OCI-LY1 (cell line): ENCODE results near the gene LCN6.

Source experiments
- H2AFZ ChIP-seq: fragments of 200-600 bp; sonication (generic), shearing (Covaris generic); 2 replicates; pipeline ENCODE4 v1.6.0; 2014; ENCODE audit warnings: antibody characterized with exemption, mild to moderate bottlenecking, low read length
- H3F3A ChIP-seq: fragments of 200-600 bp; sonication (generic), shearing (Covaris generic); 2 replicates; pipeline ENCODE4 v1.6.0; 2014; ENCODE audit warnings: mild to moderate bottlenecking, antibody characterized with exemption, low read length, moderate library complexity; ENCODE audit not compliant: insufficient read depth
- H3K27ac ChIP-seq: fragments of 200-600 bp; sonication (generic); 2 replicates; pipeline ENCODE4 v1.5.1; 2014; ENCODE audit warnings: low read length, mixed run types, mild to moderate bottlenecking, low read depth; ENCODE audit not compliant: poor library complexity, severe bottlenecking
- H3K27me3 ChIP-seq: fragments of 200-600 bp; sonication (generic); 2 replicates; pipeline ENCODE4 v1.6.0; 2014; ENCODE audit warnings: antibody characterized with exemption, mild to moderate bottlenecking, low read length, moderate library complexity; ENCODE audit not compliant: insufficient read depth
- H3K36me3 ChIP-seq: fragments of 200-600 bp; sonication (generic); 2 replicates; pipeline ENCODE4 v1.6.1; 2014; ENCODE audit warnings: mild to moderate bottlenecking, antibody characterized with exemption, low read length, moderate library complexity, mixed read lengths; ENCODE audit not compliant: insufficient read depth
- H3K4me1 ChIP-seq: fragments of 200-600 bp; sonication (generic); 2 replicates; pipeline ENCODE4 v1.5.1; 2014; ENCODE audit warnings: mild to moderate bottlenecking, low read length, moderate library complexity; ENCODE audit not compliant: insufficient read depth, severe bottlenecking
- H3K4me2 ChIP-seq: fragments of 200-600 bp; sonication (generic), shearing (Covaris generic); 2 replicates; pipeline ENCODE4 v1.6.1; 2014; ENCODE audit warnings: low read length
- H3K4me3 ChIP-seq: fragments of 200-600 bp; sonication (generic); 2 replicates; pipeline ENCODE4 v1.5.1; 2014; ENCODE audit warnings: low read length, low read depth, mild to moderate bottlenecking, mixed read lengths; ENCODE audit not compliant: poor library complexity, severe bottlenecking
- H3K79me2 ChIP-seq: fragments of 200-600 bp; shearing (Covaris generic); 2 replicates; pipeline ENCODE4 v1.6.1; 2016; ENCODE audit warnings: mixed run types, low read length, mixed read lengths; ENCODE audit not compliant: insufficient read depth
- H3K9ac ChIP-seq: fragments of 200-600 bp; sonication (generic), shearing (Covaris generic); 2 replicates; pipeline ENCODE4 v1.6.1; 2014; ENCODE audit warnings: mild to moderate bottlenecking, low read length, mixed read lengths
- H3K9me2 ChIP-seq: fragments of 200-600 bp; sonication (generic), shearing (Covaris generic); 2 replicates; pipeline ENCODE4 v1.6.1; 2014; ENCODE audit warnings: low read depth, mild to moderate bottlenecking, low read length, mixed read lengths
- H3K9me3 ChIP-seq: fragments of 200-600 bp; shearing (Covaris generic); 2 replicates; pipeline ENCODE4 v1.6.1; 2014; ENCODE audit warnings: low read length, mixed read lengths
- H4K20me1 ChIP-seq: fragments of 200-600 bp; sonication (generic), shearing (Covaris generic); 2 replicates; pipeline ENCODE4 v1.6.0; 2016; ENCODE audit warnings: mild to moderate bottlenecking, low read length; ENCODE audit not compliant: insufficient read depth
- EZH2 ChIP-seq: fragments of 200-600 bp; sonication (generic), shearing (Covaris generic); IDR thresholded peaks from 2 replicates; pipeline ENCODE4 v1.8.0; 2017; ENCODE audit warnings: borderline replicate concordance, mixed run types, mild to moderate bottlenecking, antibody characterized with exemption, low read length, moderate library complexity, mixed read lengths
- TF ChIP-seq, protein P1 (sequence below): fragments of 200-600 bp; sonication (generic), shearing (Covaris generic); IDR thresholded peaks from 2 replicates; pipeline ENCODE4 v1.5.1; 2017; ENCODE audit warnings: mild to moderate bottlenecking, antibody characterized with exemption, low read length, moderate library complexity, mixed read lengths

LCN6 gene

DNA sequence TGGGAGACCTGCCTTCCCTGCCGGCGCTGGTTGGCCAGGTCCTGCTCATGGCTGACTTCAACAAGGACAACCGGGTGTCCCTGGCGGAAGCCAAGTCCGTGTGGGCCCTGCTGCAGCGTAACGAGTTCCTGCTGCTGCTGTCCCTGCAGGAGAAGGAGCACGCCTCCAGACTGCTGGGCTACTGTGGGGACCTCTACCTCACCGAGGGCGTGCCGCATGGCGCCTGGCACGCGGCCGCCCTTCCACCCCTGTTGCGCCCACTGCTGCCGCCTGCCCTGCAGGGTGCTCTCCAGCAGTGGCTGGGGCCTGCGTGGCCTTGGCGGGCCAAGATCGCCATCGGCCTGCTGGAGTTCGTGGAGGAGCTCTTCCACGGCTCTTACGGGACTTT is 25.4 kb downstream of the LCN6 start:
- peaks cover 17% of the 10 kb centered on the region for H3K4me1 ChIP-seq

DNA sequence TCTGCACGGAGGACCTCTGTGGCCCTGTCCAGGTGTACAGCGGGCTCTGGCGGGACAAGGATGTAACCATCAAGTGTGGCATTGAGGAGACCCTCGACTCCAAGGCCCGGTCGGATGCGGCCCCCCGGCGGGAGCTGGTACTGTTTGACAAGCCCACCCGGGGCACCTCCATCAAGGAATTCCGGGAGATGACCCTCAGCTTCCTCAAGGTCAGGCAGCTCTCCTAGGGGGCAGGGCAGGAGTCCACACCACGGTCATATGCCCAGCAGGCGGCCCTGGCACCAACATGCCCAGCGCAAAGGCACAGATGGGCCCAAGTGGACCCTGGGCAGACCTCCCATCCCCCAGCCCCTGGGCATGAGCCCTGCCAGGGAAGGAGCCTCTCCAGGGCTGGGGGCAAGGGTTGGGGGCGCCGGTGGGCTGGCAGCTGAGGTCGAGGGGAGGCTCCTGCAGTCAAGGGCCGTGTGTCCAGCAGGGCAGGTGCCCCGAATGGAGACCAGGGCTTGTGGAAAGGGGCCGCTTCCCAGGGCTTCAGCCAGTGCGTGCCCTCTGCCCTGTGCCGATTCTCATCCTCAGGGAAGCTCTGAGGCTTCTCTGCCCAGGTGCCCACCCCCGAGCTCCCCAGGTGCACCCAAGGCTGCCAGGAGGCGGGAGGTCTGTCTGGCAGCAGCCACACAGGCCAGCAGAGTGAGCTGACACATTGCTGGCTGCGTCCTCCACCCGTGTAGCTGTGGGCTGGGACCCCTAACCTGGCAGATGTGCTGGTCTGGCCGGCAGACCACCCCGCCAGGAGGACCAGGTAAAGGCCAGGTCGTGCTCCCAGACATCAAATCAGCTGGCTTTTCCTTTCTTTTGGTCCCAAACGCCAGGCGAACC is 26.0 kb downstream of the LCN6 start:
- H3K27ac ChIP-seq: no peak overlapping the region

More for the DNA sequence above, 25.4 kb downstream of the LCN6 start:
- 0 out of 2 replicates have a peak, but pooled peaks cover 8% of the 10 kb centered on the region for H3K27me3 ChIP-seq
- H3K36me3 ChIP-seq: peaks cover 56% of the 10 kb centered on the region
- no peak overlapping the region for H2AFZ ChIP-seq
- H3F3A ChIP-seq: no peaks in the 10 kb centered on the region
- H3K4me2 ChIP-seq: no peak overlapping the region
- H3K4me3 ChIP-seq: no peak overlapping the region
- no peaks in the 10 kb centered on the region for H3K9me3 ChIP-seq
- no peak overlapping the region for H3K27ac ChIP-seq
- TF ChIP-seq, protein P1, sequence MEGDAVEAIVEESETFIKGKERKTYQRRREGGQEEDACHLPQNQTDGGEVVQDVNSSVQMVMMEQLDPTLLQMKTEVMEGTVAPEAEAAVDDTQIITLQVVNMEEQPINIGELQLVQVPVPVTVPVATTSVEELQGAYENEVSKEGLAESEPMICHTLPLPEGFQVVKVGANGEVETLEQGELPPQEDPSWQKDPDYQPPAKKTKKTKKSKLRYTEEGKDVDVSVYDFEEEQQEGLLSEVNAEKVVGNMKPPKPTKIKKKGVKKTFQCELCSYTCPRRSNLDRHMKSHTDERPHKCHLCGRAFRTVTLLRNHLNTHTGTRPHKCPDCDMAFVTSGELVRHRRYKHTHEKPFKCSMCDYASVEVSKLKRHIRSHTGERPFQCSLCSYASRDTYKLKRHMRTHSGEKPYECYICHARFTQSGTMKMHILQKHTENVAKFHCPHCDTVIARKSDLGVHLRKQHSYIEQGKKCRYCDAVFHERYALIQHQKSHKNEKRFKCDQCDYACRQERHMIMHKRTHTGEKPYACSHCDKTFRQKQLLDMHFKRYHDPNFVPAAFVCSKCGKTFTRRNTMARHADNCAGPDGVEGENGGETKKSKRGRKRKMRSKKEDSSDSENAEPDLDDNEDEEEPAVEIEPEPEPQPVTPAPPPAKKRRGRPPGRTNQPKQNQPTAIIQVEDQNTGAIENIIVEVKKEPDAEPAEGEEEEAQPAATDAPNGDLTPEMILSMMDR: no peak
- TF ChIP-seq EZH2: no peak
- H3K9me2 ChIP-seq: no peaks in the 10 kb centered on the region
- H4K20me1 ChIP-seq: no peaks in the 10 kb centered on the region
- H3K79me2 ChIP-seq: no peaks in the 10 kb centered on the region
- no peak overlapping the region for H3K9ac ChIP-seq

DNA sequence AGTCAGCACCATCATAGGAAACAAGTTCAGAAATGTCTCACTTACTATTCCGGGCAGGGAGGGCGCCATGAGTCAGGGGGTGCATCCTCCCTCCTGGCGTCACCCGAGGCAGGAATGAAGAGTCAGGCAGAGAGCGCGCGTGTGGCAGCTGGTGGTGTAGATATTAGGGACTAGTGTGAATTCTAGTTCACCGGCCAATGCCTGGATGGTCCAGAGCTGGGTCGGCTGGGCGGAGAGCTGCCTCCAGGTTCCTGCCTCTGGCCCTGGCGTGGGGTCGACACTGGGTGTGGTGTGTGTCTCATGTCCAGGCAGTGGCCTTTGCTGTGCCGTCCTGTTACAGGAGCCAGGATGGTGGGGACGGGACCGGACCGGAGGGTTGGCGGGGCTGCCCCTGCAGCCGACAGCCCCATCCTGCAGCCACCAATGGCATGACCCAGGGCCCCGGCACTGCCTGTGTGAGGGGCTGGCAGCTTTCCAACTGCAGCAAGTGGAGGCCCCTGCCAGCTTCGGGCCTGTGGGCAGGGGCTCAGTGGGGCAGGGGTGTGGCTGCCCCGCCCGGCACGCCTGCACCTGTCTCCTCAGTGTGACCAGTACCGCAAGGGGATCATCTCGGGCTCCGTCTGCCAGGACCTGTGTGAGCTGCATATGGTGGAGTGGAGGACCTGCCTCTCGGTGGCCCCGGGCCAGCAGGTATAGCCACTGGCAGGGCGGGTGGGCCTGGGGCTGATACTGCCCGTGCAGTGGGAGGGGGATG is 26.8 kb downstream of the LCN6 start:
- Histone ChIP-seq H4K20me1 (no peaks in the 10 kb centered on the region), H3K79me2 (no peaks in the 10 kb centered on the region), H3K9ac (no peak overlapping the region), H3K4me3 (no peak overlapping the region), H3K4me1 (peaks cover 11% of the 10 kb centered on the region), H3K27ac (no peak overlapping the region), H3K9me2 (no peaks in the 10 kb centered on the region), H3K9me3 (no peaks in the 10 kb centered on the region), H3K4me2 (no peak overlapping the region), H3K36me3 (peaks cover 46% of the 10 kb centered on the region), H3K27me3 (0 out of 2 replicates have a peak, but pooled peaks cover 8% of the 10 kb centered on the region), H3F3A (no peaks in the 10 kb centered on the region), H2AFZ (no peak overlapping the region)
- TF ChIP-seq, protein P1: no peak
- TF ChIP-seq EZH2: no peak

More for the DNA sequence above, 26.0 kb downstream of the LCN6 start:
- Histone ChIP-seq H3K4me1 (peaks cover 17% of the 10 kb centered on the region), H3K79me2 (no peaks in the 10 kb centered on the region), H3F3A (no peaks in the 10 kb centered on the region), H3K36me3 (peaks cover 54% of the 10 kb centered on the region), H2AFZ (no peak overlapping the region), H3K4me2 (no peak overlapping the region), H3K27me3 (0 out of 2 replicates have a peak, but pooled peaks cover 8% of the 10 kb centered on the region), H3K9me3 (no peaks in the 10 kb centered on the region), H3K9ac (no peak overlapping the region), H3K4me3 (no peak overlapping the region), H4K20me1 (no peaks in the 10 kb centered on the region), H3K9me2 (no peaks in the 10 kb centered on the region)
- TF ChIP-seq EZH2: no peak
- TF ChIP-seq, protein P1: no peak
